ENCODE measurements around the gene UBE2L6.

DNA sequence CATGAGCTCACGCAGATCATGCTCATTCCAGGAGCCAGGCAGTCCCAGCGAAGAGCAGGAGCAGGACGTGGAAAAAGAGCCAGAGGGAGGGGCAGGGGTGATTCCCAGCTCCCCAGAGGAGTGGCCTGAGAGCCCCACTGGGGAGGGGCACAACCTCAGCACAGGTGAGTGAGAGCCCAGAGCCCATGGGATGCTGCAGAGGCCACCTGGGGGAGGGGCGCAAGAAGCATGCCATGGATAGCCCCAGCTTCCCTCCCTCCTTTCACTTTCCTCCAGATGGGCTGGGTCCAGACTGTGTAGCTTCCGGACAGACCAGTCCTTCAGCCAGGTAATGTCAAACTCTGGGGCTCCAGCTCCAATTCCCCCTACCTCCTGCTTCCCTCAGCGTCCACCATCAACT lies 23.9 kb downstream of the UBE2L6 start:
- TF ChIP-seq ZNF624 (tag by site-specific recombination; IDR thresholded peaks at IDR 0.05) (no peak), ZNF558 (tag by site-specific recombination; IDR thresholded peaks at IDR 0.05) (no peak), ZSCAN30 (tag by site-specific recombination; IDR thresholded peaks at IDR 0.05) (no peak), REST (tag by site-specific recombination; IDR thresholded peaks at IDR 0.05) (no peak), ZNF776 (tag by site-specific recombination; IDR thresholded peaks at IDR 0.05; ENCODE audit: borderline replicate concordance) (no peak), TCF7L2 (IDR thresholded peaks at IDR 0.05; ENCODE audit: borderline replicate concordance, low read depth, low read length) (no peak), ZBTB1 (tag by site-specific recombination; IDR thresholded peaks at IDR 0.05) (no peak), CTCF (tag by site-specific recombination; IDR thresholded peaks at IDR 0.05) (no peak), ZNF221 (tag by site-specific recombination; IDR thresholded peaks at IDR 0.05; ENCODE audit: borderline replicate concordance) (no peak), ZNF843 (tag by site-specific recombination; IDR thresholded peaks at IDR 0.05) (no peak), ZFP3 (tag by site-specific recombination; IDR thresholded peaks at IDR 0.05; ENCODE audit: low read depth) (no peak), RBAK (tag by site-specific recombination; IDR thresholded peaks at IDR 0.05) (no peak)
- TF ChIP-seq, protein P1, sequence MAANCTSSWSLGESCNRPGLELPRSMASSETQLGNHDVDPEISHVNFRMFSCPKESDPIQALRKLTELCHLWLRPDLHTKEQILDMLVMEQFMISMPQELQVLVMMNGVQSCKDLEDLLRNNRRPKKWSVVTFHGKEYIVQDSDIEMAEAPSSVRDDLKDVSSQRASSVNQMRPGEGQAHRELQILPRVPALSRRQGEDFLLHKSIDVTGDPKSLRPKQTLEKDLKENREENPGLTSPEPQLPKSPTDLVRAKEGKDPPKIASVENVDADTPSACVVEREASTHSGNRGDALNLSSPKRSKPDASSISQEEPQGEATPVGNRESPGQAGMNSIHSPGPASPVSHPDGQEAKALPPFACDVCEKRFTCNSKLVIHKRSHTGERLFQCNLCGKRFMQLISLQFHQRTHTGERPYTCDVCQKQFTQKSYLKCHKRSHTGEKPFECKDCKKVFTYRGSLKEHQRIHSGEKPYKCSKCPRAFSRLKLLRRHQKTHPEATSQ (tag by site-specific recombination; IDR thresholded peaks at IDR 0.05): no peak
- TF ChIP-seq, protein P2, sequence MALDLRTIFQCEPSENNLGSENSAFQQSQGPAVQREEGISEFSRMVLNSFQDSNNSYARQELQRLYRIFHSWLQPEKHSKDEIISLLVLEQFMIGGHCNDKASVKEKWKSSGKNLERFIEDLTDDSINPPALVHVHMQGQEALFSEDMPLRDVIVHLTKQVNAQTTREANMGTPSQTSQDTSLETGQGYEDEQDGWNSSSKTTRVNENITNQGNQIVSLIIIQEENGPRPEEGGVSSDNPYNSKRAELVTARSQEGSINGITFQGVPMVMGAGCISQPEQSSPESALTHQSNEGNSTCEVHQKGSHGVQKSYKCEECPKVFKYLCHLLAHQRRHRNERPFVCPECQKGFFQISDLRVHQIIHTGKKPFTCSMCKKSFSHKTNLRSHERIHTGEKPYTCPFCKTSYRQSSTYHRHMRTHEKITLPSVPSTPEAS (tag by site-specific recombination; IDR thresholded peaks at IDR 0.05): no peak
